ENCODE measurements around the gene NFKBIE.

GRCh38 chr6:44258921-44259320 lies 6.4 kb downstream of the NFKBIE start:
- no peak for TF ChIP-seq CTCF (IDR thresholded peaks at IDR 0.05; ENCODE audit: low read length)
- TF ChIP-seq EZH2 (IDR thresholded peaks at IDR 0.05; ENCODE audit: borderline replicate concordance, low read length): no peak

Measured in OCI-LY1 (cell line).